ENCODE measurements around the gene LRIG2.
A peak's percentile ranks its signal among the peaks of the same experiment; 100 is the strongest.
"Not testable (repeated sequence)": the region's sequence is repeated elsewhere in the genome, so short reads cannot be mapped to it uniquely, and the experiment has no call there.

LRIG2 gene

GRCh38 chr1:113072757-113073478, at the start of gene LRIG2:
Gene LRIG2, plus strand, starts transcription at chr1:113073198. Its CDS starts 209 bp downstream, at chr1:113073407.
- FAIRE-seq, result peak; percentile 98
- peak; percentile 87 for DNase-seq (ENCODE audit: extremely low spot score, insufficient read length, low read depth)

DNA sequence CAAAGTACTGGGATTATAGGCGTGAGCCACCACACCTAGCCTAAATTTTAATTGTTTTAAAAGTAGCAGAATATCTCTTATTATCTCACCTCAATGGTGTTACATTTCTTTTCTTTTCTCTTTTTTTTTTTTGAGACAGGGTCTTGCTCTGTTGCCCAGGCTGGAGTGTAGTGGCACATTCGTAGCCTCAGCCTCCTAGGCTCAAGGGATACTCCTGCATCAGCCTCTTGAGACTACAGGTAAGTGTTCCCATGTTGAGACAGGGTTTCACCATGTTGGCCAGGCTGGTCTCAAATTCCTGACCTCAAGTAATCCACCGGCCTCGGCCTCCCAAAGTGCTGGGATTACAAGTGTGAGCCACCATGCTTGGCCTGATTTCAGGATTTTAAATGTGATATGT, 49.7 kb upstream of the LRIG2 start:
- DNase-seq (ENCODE audit: extremely low spot score, insufficient read length, low read depth); FAIRE-seq: not testable (repeated sequence)

GRCh38 chr1:113027007-113027406, 46.0 kb upstream of the LRIG2 start:
- FAIRE-seq (no peak), DNase-seq (ENCODE audit: extremely low spot score, insufficient read length, low read depth) (no peak)

DNA sequence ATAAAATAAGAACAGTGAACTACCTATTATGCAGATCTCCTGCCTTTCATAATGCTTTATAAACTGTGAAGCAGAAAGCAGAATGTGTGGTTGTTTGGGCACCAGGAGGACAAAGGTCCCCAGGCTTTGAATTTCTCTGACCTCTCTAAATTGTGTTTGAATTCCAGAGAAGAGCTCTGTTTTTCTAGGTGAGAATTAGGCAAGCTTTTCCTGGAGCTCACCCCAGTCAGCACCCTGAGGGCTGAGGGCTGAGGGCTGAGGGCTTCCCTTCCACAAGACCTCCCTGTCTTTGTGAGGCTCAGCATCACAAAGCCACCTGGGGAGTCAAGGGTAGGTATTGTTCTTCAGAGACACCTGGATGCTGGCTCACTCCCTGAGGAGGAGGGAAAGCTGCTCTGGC, 45.5 kb upstream of the LRIG2 start:
- no peak for DNase-seq (ENCODE audit: extremely low spot score, insufficient read length, low read depth)
- no peak for FAIRE-seq

GRCh38 chr1:113029822-113030221, 43.2 kb upstream of the LRIG2 start:
- FAIRE-seq (no peak), DNase-seq (ENCODE audit: extremely low spot score, insufficient read length, low read depth) (no peak)

- DNase-seq (ENCODE audit: extremely low spot score, insufficient read length, low read depth), result no peak
- FAIRE-seq, result peak; percentile 69
Measured at GRCh38 chr1:113031171-113031933, 41.6 kb upstream of the LRIG2 start.

- FAIRE-seq (no peak), DNase-seq (ENCODE audit: extremely low spot score, insufficient read length, low read depth) (no peak)
Measured at GRCh38 chr1:113035086-113035485, 37.9 kb upstream of the LRIG2 start.

- no peak for DNase-seq (ENCODE audit: extremely low spot score, insufficient read length, low read depth)
- no peak for FAIRE-seq
Measured at GRCh38 chr1:113036639-113037321, 36.2 kb upstream of the LRIG2 start.

DNA sequence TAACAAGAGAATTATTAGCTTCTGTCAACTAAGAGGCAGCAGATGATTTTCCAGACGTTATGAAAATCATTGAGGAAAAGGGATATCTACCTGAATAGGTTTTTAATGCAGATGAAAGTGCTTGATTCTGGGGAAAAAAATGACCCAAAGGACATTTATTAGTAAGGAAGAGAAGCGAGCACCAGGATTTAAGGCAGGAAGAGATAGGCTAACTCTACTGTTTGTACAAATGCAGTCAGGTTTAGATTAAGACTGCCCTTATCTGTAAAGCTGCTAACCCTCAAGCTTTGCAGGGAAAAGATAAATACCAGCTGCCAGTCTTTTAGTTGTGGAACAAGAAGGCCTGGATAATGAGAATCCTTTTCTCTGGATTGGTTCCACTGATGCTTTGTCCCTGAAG, 33.0 kb upstream of the LRIG2 start:
- no peak for FAIRE-seq
- no peak for DNase-seq (ENCODE audit: extremely low spot score, insufficient read length, low read depth)

- no peak for DNase-seq (ENCODE audit: extremely low spot score, insufficient read length, low read depth)
- FAIRE-seq, result no peak
Measured at GRCh38 chr1:113040718-113041412, 32.1 kb upstream of the LRIG2 start.

DNA sequence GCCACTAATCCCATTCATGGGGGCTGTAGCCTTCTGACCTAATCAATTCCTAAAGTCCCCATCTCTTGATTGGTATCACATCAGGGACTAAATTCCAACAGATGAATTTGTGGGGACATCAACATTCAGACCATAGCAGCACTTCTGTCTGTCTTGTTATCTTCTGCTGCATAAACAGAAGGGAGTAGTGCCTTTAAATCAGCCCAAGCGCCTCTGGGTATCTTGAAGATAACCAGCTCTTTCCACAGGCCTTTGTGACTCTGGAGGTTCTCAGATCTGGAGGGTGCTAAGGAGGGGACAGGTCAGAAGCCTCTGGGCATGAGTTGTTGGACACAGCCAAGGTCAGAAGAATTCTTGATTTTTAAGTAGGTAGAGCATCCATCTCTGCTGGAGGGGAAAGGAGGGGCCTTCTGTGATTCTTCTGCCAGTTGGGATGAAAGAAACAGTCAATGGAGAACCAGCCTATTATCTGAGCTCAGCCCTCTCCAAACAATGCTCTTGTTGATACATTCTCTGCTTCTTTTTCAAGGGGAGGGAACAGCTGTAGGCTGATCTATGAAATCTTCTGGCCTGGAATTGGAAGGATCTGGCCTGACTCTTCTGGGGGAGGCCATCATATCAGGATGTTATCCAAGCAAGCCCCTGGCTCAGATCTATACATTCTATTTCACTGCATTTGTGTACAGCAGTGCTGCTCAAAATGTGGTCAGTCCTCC, 31.3 kb upstream of the LRIG2 start:
- FAIRE-seq, result no peak
- no peak for DNase-seq (ENCODE audit: extremely low spot score, insufficient read length, low read depth)

DNA sequence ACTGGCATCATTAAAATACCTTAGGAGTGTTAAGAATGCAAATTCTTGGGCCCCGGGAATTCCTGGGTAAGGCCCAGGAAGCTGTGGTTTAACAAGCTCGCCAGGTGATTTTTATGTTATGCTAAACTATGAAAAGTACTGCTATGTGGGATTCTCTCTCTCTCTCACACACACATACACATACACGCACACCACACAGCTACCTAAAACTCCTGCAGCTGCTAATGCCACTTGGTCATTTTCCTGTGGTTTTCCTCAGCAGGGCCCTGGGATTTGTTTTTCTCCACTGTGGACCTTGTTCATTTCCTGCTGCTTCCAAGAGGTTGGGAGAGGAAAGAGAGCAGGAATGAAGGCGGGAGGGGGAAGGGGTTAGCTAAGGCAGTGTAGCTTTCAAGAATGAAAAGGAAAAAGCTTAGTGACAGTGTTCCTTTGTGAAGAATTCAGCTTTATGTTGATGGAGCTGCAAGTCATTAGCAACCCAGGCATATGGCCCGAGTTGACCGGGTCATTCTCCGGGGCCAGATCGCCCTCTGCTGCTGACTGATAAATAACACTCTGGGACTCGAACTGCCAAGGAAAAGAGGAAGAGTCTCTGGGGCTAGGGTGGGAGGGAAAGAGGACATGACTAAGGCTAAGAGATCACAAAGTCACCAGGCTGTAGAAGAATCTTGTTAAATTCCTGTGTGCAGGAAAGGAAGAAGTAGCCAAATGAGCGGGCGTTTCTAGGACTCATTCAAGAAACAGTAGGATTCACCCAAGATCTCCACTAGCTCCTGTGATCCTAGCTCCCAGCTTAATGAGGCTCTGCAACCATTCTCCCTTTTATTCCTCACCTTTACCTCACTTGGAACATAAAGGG, 30.5 kb upstream of the LRIG2 start:
- DNase-seq (ENCODE audit: extremely low spot score, insufficient read length, low read depth) (peak; percentile 51), FAIRE-seq (peak; percentile 78)

DNA sequence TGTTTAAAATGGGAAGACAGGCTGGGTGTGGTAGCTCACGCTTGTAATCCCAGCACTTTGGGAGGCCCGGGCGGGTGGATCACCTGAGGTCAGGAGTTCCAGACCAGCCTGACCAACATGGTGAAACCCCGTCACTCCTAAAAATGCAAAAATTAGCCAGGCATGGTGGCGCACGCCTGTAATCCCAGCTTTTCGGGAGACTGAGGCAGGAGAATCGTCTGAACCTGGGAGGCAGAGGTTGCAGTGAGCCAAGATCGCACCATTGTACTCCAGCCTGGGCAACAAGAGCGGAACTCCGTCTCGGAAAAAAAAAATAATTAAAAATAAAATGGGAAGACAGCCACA, 29.9 kb upstream of the LRIG2 start:
- FAIRE-seq; DNase-seq (ENCODE audit: extremely low spot score, insufficient read length, low read depth): not testable (repeated sequence)

- FAIRE-seq (no peak), DNase-seq (ENCODE audit: extremely low spot score, insufficient read length, low read depth) (no peak)
Measured at GRCh38 chr1:113046569-113046968, 26.4 kb upstream of the LRIG2 start.

- DNase-seq (ENCODE audit: extremely low spot score, insufficient read length, low read depth) (no peak), FAIRE-seq (no peak)
Measured at GRCh38 chr1:113048064-113048463, 24.9 kb upstream of the LRIG2 start.

DNA sequence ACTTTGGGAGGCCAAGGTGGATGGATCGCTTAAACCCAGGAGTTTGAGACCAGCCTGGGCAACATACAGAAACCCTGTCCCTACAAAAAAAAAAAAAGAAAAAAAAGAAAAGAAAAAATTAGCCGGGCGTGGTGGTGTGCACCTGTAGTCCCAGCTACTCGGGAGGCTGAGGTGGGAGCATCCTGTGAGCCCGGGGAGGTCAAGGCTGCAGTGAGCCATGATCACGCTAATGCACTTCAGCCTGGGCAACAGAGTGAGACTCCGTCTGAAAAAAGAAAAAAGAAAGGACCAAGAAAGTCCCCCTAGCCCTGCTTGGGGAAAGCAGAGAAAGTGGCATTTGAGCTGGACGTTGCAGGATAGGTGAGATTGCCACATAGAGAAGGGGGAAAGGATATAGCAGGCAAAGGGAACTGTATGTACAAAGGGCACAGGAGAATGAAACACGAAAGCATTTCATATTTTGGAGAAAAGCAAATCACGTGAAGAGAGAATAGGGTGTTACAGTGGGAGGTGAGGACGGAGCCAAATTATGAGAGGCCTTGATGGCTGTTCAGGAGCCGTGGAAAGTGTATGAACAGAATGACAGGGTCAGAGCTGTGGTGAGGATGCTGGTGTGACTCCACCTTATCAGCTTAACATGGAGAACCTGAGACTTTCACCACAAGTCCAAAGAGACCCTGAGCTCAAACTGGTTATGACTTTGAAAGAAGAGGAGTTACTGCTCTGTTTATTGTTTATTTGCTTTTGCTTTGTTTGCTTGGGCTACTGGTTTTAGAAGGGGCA, 19.5 kb upstream of the LRIG2 start:
- no peak for FAIRE-seq
- no peak for DNase-seq (ENCODE audit: extremely low spot score, insufficient read length, low read depth)

- no peak for FAIRE-seq
- DNase-seq (ENCODE audit: extremely low spot score, insufficient read length, low read depth), result no peak
Measured at GRCh38 chr1:113055570-113055969, 17.4 kb upstream of the LRIG2 start.

- no peak for DNase-seq (ENCODE audit: extremely low spot score, insufficient read length, low read depth)
- FAIRE-seq, result no peak
Measured at GRCh38 chr1:113057006-113057405, 16.0 kb upstream of the LRIG2 start.

Measured in GM18507 (cell line).